HCT116 (cell line): ENCODE data around the gene BICRA.

Source experiments
- EZH2 ChIP-seq: fragments of 200-600 bp; sonication (generic); IDR thresholded peaks from 2 replicates; pipeline ENCODE4 v1.6.1; 2017; ENCODE audit warnings: antibody characterized with exemption, mixed run types
- EZH2phosphoT487 ChIP-seq: fragments of 200-600 bp; IDR thresholded peaks from 2 replicates; pipeline ENCODE4 v1.6.1; 2018; ENCODE audit warnings: antibody characterized with exemption, borderline replicate concordance
- POLR2A ChIP-seq: IDR thresholded peaks from 2 replicates; pipeline ENCODE4 v1.7.0; 2011; ENCODE audit warnings: borderline replicate concordance; ENCODE audit not compliant: insufficient read depth, insufficient read length; ENCODE audit errors: extremely low read depth
- POLR2AphosphoS5 ChIP-seq: IDR thresholded peaks from 2 replicates; pipeline ENCODE4 v1.6.1; 2011; ENCODE audit warnings: mild to moderate bottlenecking, low read depth, low read length, moderate library complexity
- SP1 ChIP-seq: IDR thresholded peaks from 2 replicates; pipeline ENCODE4 v1.6.1; 2012; ENCODE audit warnings: low read depth
- TF ChIP-seq, protein P1 (sequence below), 3 experiments: fragments of 200-600 bp in 1 of 3; sonication (generic) in 1 of 3; IDR thresholded peaks in 2 of 3; conservative IDR thresholded peaks in 1 of 3; 2 replicates each; pipeline ENCODE4 v1.5.1; 2012 to 2017; ENCODE audit warnings: low read depth in 2 of 3, low read length in 2 of 3, antibody characterized with exemption in 1 of 3, borderline replicate concordance in 1 of 3, control low read depth in 1 of 3, mild to moderate bottlenecking in 1 of 3, mixed read lengths in 1 of 3, mixed run types in 1 of 3, moderate library complexity in 1 of 3; ENCODE audit not compliant: insufficient read depth in 1 of 3
- TF ChIP-seq, protein P2 (sequence below): IDR thresholded peaks from 2 replicates; pipeline ENCODE4 v1.6.1; 2012
- TF ChIP-seq, protein P3 (sequence below): IDR thresholded peaks from 2 replicates; pipeline ENCODE4 v1.6.1; 2012

DNA sequence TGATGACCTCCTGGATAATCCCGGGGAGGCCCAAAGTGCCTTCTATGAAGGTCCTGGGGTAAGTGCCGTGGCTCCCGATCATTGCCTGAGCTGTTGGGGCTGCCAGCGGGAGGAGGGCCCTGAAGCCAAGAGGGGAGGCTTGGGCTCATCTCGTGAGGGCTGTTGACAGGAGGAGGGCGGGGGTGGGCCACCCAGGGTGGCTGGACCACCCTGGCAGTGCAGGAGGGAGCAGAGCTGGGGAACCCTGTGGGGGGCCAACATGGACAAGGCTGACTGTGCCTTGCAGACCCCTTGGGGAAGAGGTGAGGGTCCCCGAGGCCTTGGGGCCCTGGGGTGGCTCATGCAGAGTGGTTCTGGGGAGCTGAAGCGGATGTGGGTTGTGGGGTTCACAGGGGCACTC lies 66.9 kb downstream of the BICRA start:
- TF ChIP-seq EZH2 (no peak), POLR2AphosphoS5 (no peak), SP1 (no peak), POLR2A (no peak), EZH2phosphoT487 (no peak)
- TF ChIP-seq, protein P1, sequence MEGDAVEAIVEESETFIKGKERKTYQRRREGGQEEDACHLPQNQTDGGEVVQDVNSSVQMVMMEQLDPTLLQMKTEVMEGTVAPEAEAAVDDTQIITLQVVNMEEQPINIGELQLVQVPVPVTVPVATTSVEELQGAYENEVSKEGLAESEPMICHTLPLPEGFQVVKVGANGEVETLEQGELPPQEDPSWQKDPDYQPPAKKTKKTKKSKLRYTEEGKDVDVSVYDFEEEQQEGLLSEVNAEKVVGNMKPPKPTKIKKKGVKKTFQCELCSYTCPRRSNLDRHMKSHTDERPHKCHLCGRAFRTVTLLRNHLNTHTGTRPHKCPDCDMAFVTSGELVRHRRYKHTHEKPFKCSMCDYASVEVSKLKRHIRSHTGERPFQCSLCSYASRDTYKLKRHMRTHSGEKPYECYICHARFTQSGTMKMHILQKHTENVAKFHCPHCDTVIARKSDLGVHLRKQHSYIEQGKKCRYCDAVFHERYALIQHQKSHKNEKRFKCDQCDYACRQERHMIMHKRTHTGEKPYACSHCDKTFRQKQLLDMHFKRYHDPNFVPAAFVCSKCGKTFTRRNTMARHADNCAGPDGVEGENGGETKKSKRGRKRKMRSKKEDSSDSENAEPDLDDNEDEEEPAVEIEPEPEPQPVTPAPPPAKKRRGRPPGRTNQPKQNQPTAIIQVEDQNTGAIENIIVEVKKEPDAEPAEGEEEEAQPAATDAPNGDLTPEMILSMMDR (IDR thresholded peaks at IDR 0.05 in 2 of 3, conservative IDR thresholded peaks at IDR 0.05 in 1 of 3; ENCODE audit: borderline replicate concordance in 1 of 3, insufficient read depth in 1 of 3, low read depth in 2 of 3, low read length in 2 of 3): no peak
- TF ChIP-seq, protein P2, sequence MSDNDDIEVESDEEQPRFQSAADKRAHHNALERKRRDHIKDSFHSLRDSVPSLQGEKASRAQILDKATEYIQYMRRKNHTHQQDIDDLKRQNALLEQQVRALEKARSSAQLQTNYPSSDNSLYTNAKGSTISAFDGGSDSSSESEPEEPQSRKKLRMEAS: no peak
- TF ChIP-seq, protein P3, sequence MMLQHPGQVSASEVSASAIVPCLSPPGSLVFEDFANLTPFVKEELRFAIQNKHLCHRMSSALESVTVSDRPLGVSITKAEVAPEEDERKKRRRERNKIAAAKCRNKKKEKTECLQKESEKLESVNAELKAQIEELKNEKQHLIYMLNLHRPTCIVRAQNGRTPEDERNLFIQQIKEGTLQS: no peak
